ENCODE data around the gene CCDC40.
"Not testable (repeated sequence)": the region's sequence is repeated elsewhere in the genome, so short reads cannot be mapped to it uniquely, and the experiment has no call there.

Gene CCDC40

GRCh38 chr17:80087346-80088265 lies 51.2 kb downstream of the CCDC40 start:
- DNase-seq: no peak

DNA sequence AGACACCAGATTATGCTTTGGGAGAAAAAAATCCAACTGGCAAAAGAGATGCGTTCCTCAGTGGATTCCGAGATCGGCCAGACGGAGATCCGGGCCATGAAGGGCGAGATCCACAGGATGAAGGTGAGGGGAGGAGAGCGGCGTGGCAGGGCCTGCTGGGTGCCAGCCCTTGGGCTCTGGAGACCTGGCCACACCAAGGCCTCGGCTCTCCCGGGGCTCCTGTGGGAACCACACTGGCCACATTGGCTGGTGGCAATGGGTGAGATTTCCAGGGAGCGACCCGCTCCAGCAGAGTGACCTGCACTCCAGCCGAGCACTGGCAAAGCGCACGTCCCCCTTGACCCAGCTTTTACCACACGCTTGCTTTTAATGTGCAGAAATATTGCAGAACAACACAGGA lies 53.3 kb downstream of the CCDC40 start:
- no peak for DNase-seq

GRCh38 chr17:80090164-80090563 lies 53.7 kb downstream of the CCDC40 start:
- not testable (repeated sequence) for DNase-seq

DNA sequence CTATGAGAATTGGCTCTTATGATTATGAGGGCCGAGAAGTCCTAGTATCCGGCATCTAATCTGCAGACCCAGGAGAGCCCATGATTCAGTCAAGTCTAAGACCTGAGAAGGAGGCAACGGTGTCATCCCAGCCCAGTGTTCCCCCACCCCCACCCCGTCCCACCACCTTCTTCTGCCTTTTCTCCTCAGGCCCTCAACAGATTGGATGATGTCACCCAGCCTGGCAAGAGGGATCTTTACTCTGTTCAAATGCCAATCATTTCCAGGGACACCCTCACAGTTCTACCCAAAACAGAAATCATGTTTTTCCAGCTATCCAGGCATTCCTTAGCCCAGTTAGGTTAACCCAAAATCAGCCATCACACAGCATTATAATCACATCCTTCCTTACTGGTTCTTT lies 54.9 kb downstream of the CCDC40 start:
- no peak for DNase-seq

- no peak for DNase-seq
These were observed 56.5 kb downstream of the CCDC40 start for GRCh38 chr17:80092959-80093358.

- no peak for DNase-seq
These were observed 58.8 kb downstream of the CCDC40 start for GRCh38 chr17:80095038-80095843.

GRCh38 chr17:80095844-80096475 lies 59.5 kb downstream of the CCDC40 start:
- DNase-seq: no peak

DNA sequence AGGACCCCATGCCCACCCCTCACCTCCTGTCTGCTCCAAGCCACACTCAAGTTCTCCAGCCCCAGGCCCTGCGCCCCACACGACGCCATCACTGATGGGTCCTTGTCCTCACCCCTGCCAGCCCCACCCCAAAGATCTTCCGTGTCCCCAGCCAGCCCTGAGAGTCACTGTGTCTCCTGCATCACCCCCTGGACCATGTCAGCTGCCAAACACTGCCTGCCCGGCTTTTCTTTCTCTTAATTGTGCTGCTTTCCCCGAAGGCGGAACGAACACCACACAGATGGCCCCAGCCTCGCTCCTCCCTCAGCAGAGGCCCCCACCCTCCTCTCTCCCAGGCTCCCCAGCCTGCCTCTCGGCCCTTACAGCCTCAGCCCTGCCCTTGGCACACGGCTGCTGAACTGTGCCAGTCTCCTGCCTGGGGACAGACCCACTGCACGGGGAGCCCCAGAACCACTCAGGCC lies 60.1 kb downstream of the CCDC40 start:
- DNase-seq: no peak

DNA sequence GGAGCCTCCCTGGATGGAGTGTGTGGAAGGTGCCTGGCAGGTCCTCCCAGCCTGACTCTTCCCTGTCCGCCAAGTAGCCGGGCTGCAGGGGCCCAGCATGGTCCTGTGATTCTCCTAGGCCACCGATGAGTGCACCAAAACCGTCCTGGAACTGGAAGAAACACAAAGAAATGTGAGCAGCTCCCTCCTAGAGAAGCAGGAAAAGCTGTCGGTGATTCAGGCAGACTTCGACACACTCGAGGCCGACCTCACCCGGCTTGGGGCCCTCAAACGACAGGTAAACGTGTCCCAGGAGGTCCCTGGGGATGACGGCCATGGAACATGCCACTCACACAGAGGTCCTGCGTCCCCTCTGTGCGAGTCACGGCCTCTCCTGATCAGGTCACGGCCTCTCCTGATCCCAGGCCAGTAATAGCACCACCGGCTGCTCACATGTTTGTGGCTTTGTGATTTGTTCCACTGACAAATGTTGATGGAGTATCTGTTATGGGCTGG lies 60.7 kb downstream of the CCDC40 start:
- no peak for DNase-seq

- DNase-seq: no peak
These were observed 61.6 kb downstream of the CCDC40 start for GRCh38 chr17:80097844-80098691.

DNA sequence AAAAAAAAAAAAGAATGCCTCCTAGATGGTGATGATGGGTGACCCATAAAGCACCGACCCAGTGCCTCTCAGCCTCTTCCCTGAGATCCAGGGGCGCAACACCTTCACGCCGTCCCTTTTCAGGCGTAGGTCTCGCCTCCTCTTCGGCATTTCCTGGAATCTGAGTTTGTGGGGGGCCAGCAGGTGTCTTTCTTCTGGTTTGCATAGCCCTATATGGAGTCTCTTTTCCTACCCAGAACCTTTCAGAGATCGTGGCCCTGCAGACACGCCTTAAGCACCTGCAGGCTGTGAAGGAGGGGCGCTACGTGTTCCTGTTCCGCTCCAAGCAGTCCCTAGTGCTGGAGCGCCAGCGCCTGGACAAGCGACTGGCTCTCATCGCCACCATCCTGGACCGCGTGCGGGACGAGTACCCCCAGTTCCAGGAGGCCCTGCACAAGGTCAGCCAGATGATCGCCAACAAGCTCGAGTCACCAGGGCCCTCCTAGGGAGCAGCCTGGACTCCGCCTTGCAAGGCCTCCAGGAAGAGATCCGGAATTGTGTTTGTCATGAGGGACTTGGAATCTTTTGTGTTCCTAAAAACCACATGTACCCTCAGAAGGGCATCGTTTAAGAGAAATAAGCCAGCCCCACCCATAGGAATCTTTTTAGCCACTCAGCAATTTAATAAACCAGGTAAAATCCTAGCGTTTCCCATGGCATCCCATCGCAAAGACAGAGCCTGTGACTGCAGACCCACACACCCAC lies 63.0 kb downstream of the CCDC40 start:
- DNase-seq: no peak

- no peak for DNase-seq
These were observed 63.5 kb downstream of the CCDC40 start for GRCh38 chr17:80100035-80100323.

- peak; percentile 82 to 91 for DNase-seq
These were observed 64.8 kb downstream of the CCDC40 start, which contains the start of gene GAA for GRCh38 chr17:80101011-80101945. Gene GAA, plus strand, starts transcription at chr17:80101581. Its CDS starts 3,006 bp downstream, at chr17:80104587.

- no peak for DNase-seq
These were observed 65.7 kb downstream of the CCDC40 start for GRCh38 chr17:80101946-80102663.

DNA sequence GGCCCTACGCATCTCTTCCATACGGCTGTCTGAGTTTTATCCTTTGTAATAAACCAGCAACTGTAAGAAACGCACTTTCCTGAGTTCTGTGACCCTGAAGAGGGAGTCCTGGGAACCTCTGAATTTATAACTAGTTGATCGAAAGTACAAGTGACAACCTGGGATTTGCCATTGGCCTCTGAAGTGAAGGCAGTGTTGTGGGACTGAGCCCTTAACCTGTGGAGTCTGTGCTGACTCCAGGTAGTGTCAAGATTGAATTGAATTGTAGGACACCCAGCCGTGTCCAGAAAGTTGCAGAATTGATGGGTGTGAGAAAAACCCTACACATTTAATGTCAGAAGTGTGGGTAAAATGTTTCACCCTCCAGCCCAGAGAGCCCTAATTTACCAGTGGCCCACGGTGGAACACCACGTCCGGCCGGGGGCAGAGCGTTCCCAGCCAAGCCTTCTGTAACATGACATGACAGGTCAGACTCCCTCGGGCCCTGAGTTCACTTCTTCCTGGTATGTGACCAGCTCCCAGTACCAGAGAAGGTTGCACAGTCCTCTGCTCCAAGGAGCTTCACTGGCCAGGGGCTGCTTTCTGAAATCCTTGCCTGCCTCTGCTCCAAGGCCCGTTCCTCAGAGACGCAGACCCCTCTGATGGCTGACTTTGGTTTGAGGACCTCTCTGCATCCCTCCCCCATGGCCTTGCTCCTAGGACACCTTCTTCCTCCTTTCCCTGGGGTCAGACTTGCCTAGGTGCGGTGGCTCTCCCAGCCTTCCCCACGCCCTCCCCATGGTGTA lies 66.4 kb downstream of the CCDC40 start:
- DNase-seq: no peak

GRCh38 chr17:80103449-80104085 lies 67.1 kb downstream of the CCDC40 start:
- DNase-seq: no peak

- no peak for DNase-seq
These were observed 68.0 kb downstream of the CCDC40 start for GRCh38 chr17:80104321-80104955.

- DNase-seq: no peak
These were observed 68.5 kb downstream of the CCDC40 start for GRCh38 chr17:80104956-80105375.

Data from stimulated activated CD4-positive, alpha-beta T cell treated with anti-CD3 and anti-CD28 coated beads, Interleukin-4, amount 100 ng/mL, for 4 hours (primary cell).